Stimulated activated CD4-positive, alpha-beta T cell treated with anti-CD3 and anti-CD28 coated beads, Interleukin-1b, Interleukin-23, amount 100 ng/mL, for 4 hours (primary cell): Measurements from ENCODE around the gene TNFRSF8.
A peak's percentile ranks its signal among the peaks of the same experiment; 100 is the strongest.

Source experiments
- DNase-seq, 2 donors: peaks; one replicate each; pipeline ENCODE4 v3.0.0-alpha.2; 2020; ENCODE audit warnings: low read depth in 2 of 2

The TNFRSF8 gene

DNA sequence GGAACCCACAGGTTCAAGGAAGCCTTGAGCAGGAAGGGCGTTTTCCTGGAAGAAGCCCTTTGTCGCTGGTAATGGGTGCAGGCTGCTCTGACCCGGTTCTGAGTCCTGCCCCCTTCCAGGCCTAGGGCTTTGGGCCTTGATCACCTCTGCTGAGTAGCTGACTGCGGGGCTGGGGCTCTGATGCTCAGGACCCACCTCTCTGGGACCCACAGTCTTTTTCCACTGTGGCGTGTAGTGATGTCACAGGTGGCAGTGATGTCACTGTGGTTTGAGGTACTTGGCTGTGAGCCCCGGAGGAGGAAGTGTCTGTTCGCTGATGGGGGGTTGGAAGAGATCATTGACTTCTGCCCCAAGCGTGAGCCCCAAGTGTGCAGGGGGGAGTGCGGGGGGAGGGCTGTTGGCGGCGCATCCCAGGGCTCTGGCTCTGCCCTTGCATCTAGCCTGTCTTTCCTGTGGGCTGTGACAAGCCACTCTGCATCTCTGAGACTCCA lies 110.6 kb downstream of the TNFRSF8 start:
- DNase-seq = peak; percentile 65 to 89

DNA sequence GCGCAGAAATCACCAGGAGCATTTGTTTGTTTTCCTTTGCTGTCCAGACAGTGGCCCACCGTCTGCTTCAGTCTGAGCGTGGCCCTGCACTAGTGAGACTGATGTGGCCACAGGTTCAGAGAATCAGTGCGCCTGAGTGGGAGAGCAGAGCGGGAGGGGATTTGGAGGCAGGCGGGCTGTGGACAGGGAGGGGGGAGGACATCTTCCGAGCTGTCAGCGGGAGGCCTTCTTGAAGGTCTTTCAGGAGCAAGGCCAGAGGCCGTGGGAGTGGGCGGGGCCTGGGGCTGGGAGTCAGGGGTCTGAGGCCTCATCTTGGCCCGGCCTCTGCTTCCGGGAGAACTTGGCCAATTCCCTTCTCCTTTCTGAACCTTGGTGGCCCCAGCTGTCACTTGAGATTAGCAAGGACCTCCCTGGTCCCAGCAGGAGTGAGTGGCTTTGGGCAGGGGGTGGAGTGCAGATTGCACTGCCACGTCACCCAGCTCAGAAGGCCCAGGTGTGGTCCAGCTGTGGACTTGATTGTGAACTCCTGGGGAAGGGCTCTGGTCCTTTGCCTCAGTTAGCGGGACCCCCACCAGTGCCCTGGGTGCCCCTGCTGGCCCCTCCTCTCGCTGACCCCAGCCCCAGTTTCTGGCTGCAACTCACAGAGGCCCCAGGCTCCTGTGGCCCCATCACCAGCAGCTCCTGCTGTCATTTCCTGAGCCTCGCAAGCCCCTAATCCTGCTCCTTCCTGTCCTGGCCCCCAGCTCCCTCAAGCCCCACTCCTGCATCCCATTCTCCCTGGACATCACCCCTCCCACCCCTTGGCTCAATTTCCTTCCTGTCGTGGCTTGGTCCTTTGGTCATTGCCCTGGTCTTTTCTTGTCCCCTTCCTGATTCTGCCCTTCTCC lies 112.1 kb downstream of the TNFRSF8 start:
- DNase-seq = no peak

DNA sequence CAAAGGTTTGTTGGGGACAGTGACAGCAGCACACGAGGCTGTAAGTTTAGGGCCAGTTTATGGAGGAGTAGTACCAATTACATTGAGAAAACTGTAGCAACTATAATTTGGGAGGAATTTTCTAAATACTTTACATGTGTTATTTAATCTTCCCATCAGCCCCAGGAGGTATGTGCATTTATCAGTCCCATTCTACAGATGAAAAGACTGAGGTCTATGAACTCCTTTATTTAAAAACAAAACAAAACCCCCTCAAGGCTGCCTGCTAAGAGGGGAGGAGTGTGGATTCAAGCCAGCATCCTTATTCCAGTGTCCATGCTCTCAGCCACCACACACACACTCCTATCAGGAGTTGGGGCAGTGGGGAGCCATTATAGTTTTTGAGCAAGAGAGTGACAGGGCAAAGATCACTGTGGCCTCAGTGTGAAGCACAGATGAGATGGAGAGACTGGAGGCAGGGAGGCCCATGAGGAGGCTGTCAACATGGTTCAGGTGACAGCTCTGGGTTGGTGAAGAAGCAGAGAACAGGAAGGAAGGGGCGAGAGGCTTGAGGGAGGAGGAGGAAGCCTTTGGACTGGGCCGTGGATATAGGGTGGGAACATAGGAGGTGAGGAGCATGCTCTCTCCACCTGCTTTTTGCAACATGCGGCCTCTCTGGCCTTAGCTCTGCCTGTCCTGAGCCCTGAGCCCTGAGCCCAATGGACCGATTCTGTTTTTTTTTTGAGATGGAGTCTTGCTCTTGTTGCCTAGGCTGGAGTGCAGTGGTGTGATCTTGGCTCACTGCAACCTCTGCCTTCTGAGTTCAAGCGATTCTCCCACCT lies 113.4 kb downstream of the TNFRSF8 start:
- no peak for DNase-seq

DNA sequence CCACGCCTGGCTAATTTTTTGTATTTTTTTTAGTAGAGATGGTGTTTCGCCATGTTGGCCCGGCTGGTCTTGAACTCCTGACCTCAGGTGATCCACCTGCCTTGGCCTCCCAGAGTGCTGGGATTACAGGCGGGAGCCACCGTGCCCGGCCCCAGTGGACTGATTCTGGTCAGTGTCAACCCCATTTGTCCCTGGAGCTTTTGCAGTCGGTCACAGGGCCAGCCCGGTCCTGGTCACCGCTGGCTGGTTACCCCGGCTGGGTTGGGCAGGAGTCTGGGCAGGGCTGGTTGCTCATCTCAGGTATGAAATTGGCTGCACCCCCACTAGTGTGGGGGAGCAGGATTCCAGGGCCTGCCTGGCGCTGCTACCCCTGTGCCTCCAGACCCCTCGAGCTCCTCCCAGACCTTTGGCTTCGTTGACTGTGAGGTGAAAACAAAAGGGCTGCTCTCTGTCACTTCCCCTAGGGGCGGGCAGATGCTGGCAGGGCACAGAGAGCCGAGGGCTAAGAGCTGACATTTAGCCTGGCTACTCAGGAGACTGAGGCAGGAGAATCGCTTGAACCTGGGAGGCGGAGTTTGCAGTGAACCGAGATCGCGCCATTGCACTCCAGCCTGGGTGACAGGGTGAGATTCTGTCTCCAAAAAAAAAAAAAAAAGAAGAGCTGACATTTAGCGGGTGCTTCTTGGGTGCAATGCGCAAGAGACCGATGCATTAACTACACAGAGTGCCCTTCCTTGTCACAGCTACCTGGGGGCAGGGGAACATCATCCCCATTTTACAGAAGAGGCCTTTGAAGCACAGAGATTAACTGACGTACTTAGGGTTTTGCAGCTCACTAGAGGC lies 114.3 kb downstream of the TNFRSF8 start:
- DNase-seq = no peak

DNA sequence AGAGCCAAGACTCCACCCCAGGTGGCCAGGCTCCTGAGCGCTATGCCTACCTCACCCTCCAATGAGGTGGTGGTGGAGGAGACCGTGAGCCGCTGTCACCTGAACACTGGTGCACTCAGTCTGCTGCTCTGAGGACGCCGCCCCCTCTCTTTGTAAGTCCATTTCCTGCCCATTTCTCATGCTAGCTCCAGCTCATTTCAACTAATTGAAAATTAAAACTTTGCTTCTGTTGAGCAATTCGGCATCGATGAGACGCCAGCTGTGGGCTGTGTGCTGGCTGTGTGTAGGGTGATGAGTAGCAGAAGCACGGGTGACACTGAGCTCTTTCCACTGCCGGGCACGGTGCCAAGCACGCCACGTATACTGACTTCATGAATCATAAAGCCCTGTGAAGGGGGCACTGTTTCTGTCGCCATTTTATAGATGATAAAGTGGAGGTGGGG lies 114.9 kb downstream of the TNFRSF8 start:
- peak; percentile 96 to 98 for DNase-seq

DNA sequence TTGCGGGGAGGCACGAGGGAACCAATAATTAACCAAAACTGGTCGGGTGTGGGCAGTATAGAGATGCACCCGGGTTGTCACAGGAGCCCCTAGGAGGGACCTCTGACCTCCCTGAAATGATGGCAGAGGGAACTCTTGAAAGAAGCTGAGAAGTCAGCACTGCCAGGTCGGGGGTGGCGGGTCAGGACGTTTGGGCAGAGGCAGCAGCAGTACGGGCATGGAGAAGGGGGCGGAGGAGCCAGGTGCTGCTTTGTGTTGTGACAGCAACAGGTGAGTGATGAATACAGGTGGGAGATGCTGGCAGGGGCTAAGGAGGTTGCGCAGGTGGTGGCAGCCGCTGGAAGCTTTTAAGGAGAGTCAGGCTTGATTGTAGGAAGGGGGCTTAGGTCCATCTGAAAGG lies 115.4 kb downstream of the TNFRSF8 start:
- peak in 1 of 2 donors; percentile 31 for DNase-seq

DNA sequence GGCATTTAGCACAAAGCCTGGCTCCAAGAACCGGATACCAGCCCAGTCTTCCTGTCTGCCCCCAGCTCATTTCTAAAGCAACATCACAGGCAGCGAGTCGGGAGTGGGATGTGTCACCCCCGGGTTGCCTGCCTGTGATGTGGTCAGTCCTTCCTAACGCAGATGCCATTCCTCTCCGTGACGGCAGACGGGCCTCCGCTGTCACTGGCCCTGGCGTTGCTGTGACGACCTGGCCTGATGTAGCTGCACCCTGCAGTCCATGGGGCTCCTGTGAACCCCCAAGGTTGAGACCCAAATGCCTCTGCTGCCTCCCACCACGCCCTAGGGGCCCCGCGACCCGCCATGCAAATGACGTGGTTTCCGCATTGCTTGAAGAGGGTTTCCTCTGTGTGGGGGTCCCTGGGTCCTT lies 116.0 kb downstream of the TNFRSF8 start:
- peak; percentile 67 for DNase-seq

DNA sequence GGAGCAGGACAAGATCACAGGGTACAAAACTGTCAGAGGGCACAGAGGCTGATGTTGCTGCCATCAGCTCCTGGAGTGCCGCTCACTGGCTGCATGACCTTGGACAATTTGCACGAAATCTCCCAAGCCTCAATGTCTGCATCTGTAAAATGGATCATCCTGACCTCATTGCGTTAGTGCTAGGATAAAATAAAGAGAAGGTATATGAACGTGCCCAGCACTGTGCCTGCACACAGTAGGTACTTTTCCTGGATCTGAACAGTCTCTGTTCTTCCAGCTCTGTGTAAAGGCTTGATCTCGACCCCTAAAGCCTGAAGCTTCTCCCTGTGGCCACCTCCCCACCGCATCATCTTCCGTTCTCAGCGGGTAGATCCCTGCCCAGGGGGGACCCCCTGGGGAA lies 116.6 kb downstream of the TNFRSF8 start:
- DNase-seq = no peak

DNA sequence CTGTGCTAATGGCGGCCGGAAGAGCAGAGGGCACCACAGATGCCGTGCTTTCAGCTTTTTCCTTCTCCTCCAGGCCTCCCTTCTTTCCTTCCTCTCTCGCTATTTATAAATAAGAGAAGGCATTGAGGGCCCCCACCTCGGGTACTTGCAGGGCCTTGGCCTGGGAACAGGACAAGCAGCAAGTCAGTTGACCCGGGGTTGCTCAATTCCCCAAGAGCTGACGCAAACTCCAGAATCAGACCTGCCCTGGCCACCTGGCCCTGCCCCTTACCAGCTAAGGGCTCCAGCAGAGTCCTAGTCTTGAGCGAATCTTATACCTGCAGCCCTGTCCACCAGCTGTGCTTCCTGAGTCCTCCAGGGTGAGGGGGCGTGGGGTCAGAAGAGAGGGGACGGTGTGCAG lies 117.2 kb downstream of the TNFRSF8 start:
- DNase-seq = no peak

DNA sequence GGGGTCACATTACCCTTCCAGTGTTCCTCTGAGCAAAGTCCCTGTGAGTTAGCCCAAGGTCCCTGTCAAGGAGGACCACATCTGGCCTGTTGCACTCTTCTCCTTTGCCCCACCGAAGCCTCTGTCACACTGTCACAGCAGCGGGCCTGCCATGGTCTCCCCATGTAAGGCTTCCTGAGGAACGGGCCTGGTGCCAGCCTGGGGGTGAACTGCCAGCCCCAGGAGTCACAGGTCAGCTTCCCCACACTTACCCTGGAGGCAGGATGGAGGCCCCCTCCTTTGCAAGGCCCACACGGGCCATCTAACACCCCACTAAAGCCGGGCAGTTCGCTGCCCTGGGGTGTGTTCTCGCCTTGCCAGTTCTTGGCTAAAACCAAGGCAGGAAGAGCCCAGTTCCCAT lies 117.8 kb downstream of the TNFRSF8 start:
- DNase-seq = no peak

DNA sequence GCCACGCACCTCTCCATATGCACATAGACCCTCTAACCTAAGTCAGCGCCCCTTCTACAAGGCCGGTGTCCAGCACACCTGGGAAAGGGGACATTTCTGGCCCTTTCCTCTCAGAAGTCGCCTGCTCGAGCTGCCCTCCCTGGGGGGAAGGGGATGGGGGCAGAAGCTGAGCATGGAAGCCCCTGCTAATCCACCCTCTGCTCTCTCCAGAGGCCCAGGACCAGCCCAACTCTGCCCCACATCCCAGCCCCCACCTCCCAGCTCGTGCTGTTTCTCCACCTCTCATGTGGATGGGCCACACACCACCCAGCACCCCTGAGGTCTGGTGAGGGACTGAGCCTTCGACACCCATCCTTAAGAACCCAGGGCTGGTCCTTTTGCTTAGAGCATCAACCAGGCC lies 118.5 kb downstream of the TNFRSF8 start:
- DNase-seq = no peak

DNA sequence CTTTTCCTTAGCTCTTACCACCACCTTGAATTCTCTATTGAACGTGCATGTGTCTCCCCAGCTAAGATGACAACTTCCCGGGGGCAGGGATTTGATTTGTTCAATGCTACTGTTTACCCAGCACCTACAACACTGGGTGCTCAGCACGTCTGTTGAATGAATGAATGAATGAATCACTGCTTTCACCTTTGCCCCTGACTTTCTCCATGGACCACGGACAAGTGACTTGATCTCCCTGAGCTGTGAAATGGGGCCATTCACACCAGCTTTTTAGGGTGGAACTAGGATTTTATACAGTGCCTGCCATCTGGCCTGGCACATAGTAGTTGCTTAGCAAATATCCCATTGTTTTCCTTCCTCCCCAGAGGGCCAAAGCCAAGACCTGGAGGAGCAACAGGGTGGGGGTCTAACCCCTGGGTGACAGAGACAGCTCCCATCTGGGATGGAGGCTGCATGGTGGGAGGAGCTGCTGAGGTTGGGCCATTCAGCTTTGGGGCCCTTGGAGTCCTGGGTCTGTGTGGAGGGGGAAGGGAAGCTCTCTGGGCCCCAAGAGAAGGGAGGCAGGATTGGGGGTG lies 119.4 kb downstream of the TNFRSF8 start:
- DNase-seq = no peak

DNA sequence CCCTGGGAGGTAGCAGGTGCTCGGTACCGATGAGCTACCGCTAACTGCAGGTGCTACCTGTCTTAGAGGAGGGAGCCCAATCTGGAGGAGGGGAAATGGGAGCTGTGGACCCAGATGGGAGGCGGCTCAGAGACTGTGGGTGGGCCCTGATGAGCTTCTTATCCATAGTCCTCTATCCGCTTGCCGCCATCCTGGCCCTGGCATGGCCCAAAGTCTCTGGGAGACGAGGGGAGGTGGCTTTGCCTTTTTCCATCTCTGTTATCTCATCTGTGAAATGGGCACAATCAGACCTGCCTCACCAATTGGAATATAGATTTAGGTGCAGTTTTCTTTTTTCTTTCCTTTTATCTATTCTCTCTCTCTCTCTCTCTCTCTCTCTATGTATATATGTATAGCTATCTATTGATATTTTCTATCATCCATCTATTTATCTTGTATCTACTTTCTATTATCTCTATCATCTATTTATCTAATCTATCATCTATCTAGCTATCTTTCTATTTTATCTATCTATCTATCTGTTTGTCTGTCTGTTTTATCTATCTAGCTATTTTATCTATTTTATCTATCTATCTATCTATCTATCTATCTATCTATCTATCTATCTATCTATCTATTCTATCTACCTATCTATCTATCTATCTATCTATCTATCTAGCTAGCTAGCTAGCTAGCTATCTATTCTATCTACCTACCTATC lies 120.1 kb downstream of the TNFRSF8 start:
- no peak for DNase-seq

DNA sequence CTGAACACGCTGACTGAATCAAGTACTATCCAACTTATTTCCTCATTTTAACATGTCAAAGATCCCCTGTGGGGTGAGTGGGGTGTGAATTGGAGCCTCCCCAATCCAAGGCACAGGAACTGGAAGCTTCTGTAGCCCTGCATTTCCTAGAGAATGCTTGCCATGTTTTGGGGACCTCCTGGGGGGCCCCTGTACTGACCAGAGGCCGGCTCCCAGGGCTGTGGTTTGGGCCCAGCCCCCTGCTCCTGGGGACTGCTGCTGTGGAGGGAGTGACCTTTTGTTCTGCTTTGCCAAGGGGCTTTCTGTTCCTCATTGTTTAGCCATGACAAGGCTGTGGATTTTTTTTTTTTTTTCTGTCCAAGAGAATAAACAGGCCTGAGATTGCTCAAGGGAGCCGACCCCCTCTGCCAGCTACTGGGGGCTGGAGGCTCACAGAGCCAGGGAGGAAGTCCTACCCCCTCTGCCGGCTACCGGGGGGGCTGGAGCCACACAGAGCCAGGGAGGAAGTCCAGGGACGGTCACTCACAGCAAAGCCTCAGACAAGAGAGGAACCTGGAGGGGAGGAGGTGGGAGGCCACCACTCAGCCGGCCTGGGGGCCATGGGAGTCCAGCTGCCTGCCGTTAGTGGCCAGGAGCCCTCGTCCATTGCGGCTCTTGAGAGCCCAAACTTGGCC lies 121.0 kb downstream of the TNFRSF8 start:
- DNase-seq = no peak

DNA sequence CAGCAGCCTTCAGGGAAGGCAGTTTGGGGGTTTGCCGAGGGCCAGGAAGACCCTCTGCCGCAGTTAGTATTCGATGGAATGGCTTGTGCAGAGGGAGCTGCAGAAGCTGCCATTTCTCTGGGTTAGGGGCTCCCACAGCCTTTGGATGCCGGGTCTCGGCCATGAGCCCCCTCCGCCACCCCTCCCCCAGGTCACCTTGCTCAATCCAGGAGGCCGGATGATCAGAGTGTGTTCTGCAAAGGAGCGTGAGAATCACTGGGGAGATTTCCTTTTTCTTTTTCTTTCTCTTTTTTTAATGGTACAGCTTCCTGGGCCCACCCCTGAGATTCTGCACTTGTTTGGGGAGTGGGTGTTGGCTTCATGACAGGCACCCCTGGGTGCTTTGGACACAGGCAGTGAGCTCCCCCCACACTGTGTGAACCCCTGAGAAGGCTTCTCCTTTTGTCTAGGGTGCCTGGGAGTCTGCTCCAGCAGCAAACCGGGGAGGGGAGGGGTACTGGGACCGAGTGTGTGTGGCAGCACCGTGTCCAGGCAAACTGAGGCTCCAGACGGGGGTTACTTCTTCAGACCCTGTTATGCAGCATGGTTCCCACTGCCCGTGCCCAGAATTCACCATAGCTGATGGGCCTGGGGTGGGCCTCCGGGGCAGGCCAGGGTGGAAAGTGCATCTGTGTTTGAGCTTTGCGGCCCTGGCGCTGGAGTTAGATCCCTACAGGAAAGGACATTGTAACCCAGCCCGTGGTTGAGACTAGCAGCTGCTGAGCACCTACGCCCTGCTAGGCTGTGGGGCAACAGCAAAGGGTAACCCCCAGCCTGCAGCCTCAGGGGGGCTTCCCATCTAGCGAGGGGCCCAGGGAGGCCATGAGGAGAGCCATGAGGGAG lies 122.2 kb downstream of the TNFRSF8 start:
- no peak for DNase-seq

DNA sequence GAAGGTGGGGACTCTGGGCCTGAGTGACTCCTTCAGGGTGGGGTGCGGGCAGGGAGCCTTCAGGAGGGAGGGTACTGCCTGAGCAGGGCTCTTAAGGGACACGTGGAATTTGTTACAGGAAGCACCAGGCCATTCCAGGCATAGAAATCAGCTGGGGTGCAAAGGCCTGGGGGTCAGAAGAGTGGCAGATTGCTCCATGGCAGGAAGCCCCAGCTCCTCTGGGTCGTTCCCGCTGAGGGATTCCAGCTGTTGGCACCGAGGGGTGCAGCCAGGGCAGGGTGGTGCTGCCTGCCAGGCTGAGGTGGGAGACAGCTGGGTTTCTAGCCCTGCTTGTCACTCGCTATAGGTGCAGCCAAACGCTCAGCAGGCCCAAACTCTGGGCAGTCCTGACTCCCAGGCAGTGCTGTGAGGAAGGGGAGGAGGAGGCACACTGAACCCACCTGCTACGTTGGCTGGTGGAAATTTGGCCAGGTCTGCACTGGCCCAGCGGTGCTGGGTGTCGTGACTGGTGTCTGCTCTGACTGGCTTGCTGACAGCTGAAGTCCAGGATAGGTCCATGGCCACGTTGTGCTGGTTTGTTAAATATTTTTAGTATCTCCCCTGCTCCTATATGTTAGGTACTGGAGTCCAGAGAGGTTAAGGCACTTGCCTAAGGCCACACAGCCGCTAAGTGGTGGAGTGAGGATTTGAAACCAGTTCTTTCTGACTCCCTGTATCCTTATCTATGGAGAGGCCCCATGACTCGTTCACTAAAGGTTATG lies 123.0 kb downstream of the TNFRSF8 start:
- DNase-seq = no peak

DNA sequence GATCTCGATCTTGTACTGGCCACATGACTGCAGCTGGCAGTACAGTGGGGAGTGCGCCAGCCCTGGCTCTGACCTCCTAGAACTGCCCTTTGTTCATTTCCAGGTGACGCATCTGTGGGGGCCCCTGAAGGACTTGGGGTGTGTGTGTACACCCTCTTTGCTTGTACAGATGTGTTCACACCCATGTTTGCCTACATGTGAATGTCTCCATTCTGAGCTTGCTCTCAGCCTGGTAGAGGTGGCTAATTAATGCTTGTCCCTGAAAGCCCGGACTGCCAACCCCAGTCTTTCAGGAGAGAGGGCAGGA lies 123.5 kb downstream of the TNFRSF8 start:
- no peak for DNase-seq

DNA sequence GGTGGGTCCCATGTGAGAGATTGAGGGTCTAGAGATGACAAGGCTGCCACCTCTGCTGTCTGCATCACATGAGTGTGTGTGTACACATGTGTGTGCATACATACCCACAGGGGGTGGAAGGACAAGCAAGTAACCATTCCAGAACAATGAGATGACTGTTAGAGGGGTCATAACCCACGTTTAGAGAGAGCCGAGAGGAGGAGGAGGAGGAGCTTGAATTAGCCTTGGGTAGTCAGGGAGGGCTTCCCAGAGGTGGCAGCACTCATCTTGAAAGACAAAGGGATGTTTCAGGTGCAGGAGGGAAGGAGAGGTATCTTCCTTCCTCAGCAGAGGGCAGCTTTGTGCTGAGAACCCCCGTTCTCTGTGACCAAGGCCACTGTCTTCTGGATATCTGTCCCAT lies 125.0 kb downstream of the TNFRSF8 start:
- no peak for DNase-seq
